ENCODE results near the gene OR12D2. TPM values are rescaled to one million over a fixed set of nuclear protein-coding genes. Genes with fewer than 3 reads are reported as not detected.
"Not testable (repeated sequence)": the region's sequence is repeated elsewhere in the genome, so short reads cannot be mapped to it uniquely, and the experiment has no call there.

OR12D2 gene, protein sequence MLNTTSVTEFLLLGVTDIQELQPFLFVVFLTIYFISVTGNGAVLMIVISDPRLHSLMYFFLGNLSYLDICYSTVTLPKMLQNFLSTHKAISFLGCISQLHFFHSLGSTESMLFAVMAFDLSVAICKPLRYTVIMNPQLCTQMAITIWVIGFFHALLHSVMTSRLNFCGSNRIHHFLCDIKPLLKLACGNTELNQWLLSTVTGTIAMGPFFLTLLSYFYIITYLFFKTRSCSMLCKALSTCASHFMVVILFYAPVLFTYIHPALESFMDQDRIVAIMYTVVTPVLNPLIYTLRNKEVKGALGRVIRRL
- not detected in 2 replicates for total RNA-seq (2014; rRNA removed; shearing (Covaris generic))
- polyA plus RNA-seq (2016; fragmentation: Nextera tagmentation; extraction: Ambion mirVana) = not detected in 2 replicates

DNA sequence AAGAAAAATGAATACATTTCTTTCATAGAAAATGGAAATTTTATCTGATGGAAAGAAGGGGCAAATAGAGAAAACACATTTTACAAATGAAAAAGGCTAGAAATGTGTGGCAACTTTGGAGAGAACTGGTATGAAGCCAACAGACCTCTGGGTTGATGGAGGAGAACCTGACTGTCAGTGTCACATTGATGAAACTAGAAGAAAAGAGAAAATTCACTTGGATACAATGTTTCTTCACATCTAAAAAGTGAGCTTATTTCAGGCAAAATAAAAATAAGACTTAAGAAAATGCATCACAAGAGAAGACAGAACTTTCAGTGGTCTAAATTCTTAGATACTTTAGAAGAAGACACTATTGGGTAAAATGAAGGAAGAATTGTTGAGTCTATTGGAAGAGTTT, at the start of gene OR12D2:
OR12D2 (plus strand) TSS at position 301 of the 400 bp plus-strand sequence. CDS start 1,069 bp downstream, outside the sequence.
- H3K27ac ChIP-seq = no peak within 1 kb of the TSS
- H3K4me3 ChIP-seq = no peak within 1 kb of the TSS
- no peaks in the 10 kb centered on the region for H3K36me3 ChIP-seq (ENCODE audit: low read depth)
- no peak within 1 kb of the TSS for H3K9ac ChIP-seq
- no peaks in the 10 kb centered on the region for H3K9me2 ChIP-seq (ENCODE audit: insufficient read depth)
- no peak within 1 kb of the TSS for H3K4me2 ChIP-seq (ENCODE audit: unreplicated experiment)
- H3K4me1 ChIP-seq (ENCODE audit: insufficient read depth) = no peaks in the 10 kb centered on the region
- TF ChIP-seq EZH2 (IDR thresholded peaks at IDR 0.05; ENCODE audit: insufficient read depth, poor library complexity, severe bottlenecking) = no peak
- TF ChIP-seq EZH2phosphoT487 (IDR thresholded peaks at IDR 0.05; ENCODE audit: insufficient read depth, low read depth) = no peak
- no peaks in the 10 kb centered on the region for H3K27me3 ChIP-seq (replicated peaks; ENCODE audit: insufficient read depth)
- no peaks in the 10 kb centered on the region for H3F3A ChIP-seq (ENCODE audit: insufficient read depth)
- H3K79me2 ChIP-seq (ENCODE audit: insufficient read depth) = no peaks in the 10 kb centered on the region
- no peak for DNase-seq
- no peak within 1 kb of the TSS for H2AFZ ChIP-seq
- no peaks in the 10 kb centered on the region for H4K20me1 ChIP-seq (ENCODE audit: insufficient read depth)
- no peaks in the 10 kb centered on the region for H3K9me3 ChIP-seq (ENCODE audit: low read depth)
- in situ Hi-C loops (cut with MboI) = no loop called here

DNA sequence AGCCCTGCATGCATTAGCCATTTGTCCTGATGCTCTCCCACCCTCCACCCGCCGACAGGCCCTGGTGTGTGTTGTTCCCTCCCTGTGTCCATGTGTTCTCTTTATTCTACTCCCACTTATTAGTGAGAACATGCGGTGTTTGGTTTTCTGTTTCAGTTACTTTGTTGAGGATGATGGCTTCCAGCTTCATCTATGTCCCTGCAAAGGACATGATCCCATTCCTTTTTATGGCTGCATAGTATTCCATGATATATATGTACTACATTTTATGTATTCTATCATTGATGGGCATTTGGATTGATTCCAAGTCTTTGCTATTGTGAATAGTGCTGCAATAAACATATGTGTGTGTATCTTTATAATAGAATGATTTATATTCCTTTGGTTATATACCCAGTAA, 46.1 kb upstream of the OR12D2 start:
- in situ Hi-C loops (cut with MboI); H3K4me1 ChIP-seq (ENCODE audit: insufficient read depth); H3F3A ChIP-seq (ENCODE audit: insufficient read depth); H4K20me1 ChIP-seq (ENCODE audit: insufficient read depth); H3K79me2 ChIP-seq (ENCODE audit: insufficient read depth); H3K27ac ChIP-seq; H3K4me2 ChIP-seq (ENCODE audit: unreplicated experiment); H3K9me2 ChIP-seq (ENCODE audit: insufficient read depth); H3K9ac ChIP-seq; DNase-seq; H2AFZ ChIP-seq; H3K27me3 ChIP-seq (replicated peaks; ENCODE audit: insufficient read depth); H3K4me3 ChIP-seq; H3K9me3 ChIP-seq (ENCODE audit: low read depth); H3K36me3 ChIP-seq (ENCODE audit: low read depth): not testable (repeated sequence)
- 56 to 59% methylated on average over 3 of the region's 3 CpGs for WGBS, 2 experiments (ENCODE audit: low coverage in 1 of 2, low lambda C conversion rate in 2 of 2, missing lambda C conversion rate in 2 of 2)

DNA sequence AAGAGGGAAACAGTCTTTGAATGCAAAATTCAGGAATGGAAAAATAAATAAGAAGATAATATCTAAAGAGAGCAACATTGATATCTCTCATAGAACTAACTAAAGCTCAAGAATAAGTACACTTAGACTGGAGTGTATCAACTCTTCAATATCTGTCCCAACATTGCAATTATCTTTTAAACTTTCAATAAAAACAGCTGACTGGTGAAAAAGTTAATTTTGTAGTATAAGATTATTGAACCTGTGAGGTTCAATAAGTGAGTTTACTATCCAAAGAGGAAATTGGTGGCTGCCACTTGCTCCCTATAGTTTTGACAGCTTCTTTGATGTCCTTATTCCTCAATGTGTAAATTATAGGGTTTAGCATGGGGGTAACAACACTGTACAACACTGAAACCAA, 40.5 kb upstream of the OR12D2 start:
- H3K9me3 ChIP-seq (ENCODE audit: low read depth) = no peaks in the 10 kb centered on the region
- no peak overlapping the region for H3K4me2 ChIP-seq (ENCODE audit: unreplicated experiment)
- no peaks in the 10 kb centered on the region for H3K36me3 ChIP-seq (ENCODE audit: low read depth)
- H3K79me2 ChIP-seq (ENCODE audit: insufficient read depth) = no peaks in the 10 kb centered on the region
- no peak for DNase-seq
- H3K9me2 ChIP-seq (ENCODE audit: insufficient read depth) = no peaks in the 10 kb centered on the region
- no peaks in the 10 kb centered on the region for H3K4me1 ChIP-seq (ENCODE audit: insufficient read depth)
- TF ChIP-seq EZH2phosphoT487 (IDR thresholded peaks at IDR 0.05; ENCODE audit: insufficient read depth, low read depth) (no peak), EZH2 (IDR thresholded peaks at IDR 0.05; ENCODE audit: insufficient read depth, poor library complexity, severe bottlenecking) (no peak)
- no peak overlapping the region for H3K4me3 ChIP-seq
- H4K20me1 ChIP-seq (ENCODE audit: insufficient read depth) = no peaks in the 10 kb centered on the region
- H3K27me3 ChIP-seq (replicated peaks; ENCODE audit: insufficient read depth) = no peaks in the 10 kb centered on the region
- no peak overlapping the region for H3K9ac ChIP-seq
- no peak overlapping the region for H3K27ac ChIP-seq
- no peaks in the 10 kb centered on the region for H3F3A ChIP-seq (ENCODE audit: insufficient read depth)
- H2AFZ ChIP-seq = no peak overlapping the region
- in situ Hi-C loops (cut with MboI) = no loop called here

DNA sequence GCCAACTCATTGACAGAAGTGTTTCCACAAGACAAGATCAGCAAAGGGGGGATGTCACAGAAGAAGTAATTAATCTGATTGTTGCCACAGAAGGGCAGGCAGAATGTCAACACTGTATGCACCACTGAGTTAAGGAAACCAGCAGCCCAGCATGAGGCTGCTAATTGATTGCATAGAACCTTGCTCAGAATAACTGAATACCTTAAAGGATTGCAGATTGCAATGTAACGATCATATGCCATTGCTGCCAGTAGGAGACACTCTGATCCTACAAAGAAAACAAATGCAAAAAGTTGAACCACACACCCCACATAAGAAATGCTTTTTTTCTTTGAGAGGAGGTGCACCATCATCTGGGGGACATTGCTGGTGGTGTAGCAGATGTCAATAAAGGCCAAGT, 39.8 kb upstream of the OR12D2 start:
- no peaks in the 10 kb centered on the region for H3K27me3 ChIP-seq (replicated peaks; ENCODE audit: insufficient read depth)
- no peak overlapping the region for H2AFZ ChIP-seq
- H3K27ac ChIP-seq = no peak overlapping the region
- H3K4me2 ChIP-seq (ENCODE audit: unreplicated experiment) = no peak overlapping the region
- H3K4me3 ChIP-seq = no peak overlapping the region
- in situ Hi-C loops (cut with MboI) = no loop called here
- H3K4me1 ChIP-seq (ENCODE audit: insufficient read depth) = no peaks in the 10 kb centered on the region
- H3K9ac ChIP-seq = no peak overlapping the region
- no peaks in the 10 kb centered on the region for H3K36me3 ChIP-seq (ENCODE audit: low read depth)
- no peaks in the 10 kb centered on the region for H4K20me1 ChIP-seq (ENCODE audit: insufficient read depth)
- H3K79me2 ChIP-seq (ENCODE audit: insufficient read depth) = no peaks in the 10 kb centered on the region
- DNase-seq = no peak
- H3F3A ChIP-seq (ENCODE audit: insufficient read depth) = no peaks in the 10 kb centered on the region
- H3K9me3 ChIP-seq (ENCODE audit: low read depth) = no peaks in the 10 kb centered on the region
- no peaks in the 10 kb centered on the region for H3K9me2 ChIP-seq (ENCODE audit: insufficient read depth)
- TF ChIP-seq EZH2 (IDR thresholded peaks at IDR 0.05; ENCODE audit: insufficient read depth, poor library complexity, severe bottlenecking) = no peak
- no peak for TF ChIP-seq EZH2phosphoT487 (IDR thresholded peaks at IDR 0.05; ENCODE audit: insufficient read depth, low read depth)
- 3 to 5% methylated on average over 1 of the region's 1 CpG for WGBS, 2 experiments (ENCODE audit: low coverage in 1 of 2, low lambda C conversion rate in 2 of 2, missing lambda C conversion rate in 2 of 2)

DNA sequence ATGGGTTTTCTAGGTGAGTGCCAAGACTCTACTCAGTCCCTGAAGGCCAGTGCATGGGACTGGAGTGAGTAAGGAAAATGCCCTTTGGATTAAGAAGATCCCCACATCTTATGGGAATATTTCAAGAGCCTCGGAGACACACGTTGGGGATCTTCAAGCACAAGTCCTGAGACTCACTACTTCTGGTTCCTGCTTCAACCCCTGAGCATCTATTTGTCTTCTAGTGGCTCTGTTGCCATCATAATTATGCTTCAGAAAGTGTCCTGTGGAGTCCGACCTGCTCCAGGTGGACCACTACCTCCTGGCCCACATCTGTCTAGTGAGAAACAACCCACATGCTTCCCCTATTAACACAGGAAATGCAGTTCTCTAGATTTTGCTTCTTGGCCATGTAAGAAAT, 26.7 kb upstream of the OR12D2 start, which contains the start of gene OR5V1:
OR5V1 (minus strand) TSS at position 101 of the 400 bp plus-strand sequence. CDS start 12,670 bp downstream, outside the sequence.
- TF ChIP-seq EZH2phosphoT487 (IDR thresholded peaks at IDR 0.05; ENCODE audit: insufficient read depth, low read depth) = no peak
- TF ChIP-seq EZH2 (IDR thresholded peaks at IDR 0.05; ENCODE audit: insufficient read depth, poor library complexity, severe bottlenecking) = no peak
- Histone ChIP-seq H4K20me1 (ENCODE audit: insufficient read depth) (no peaks in the 10 kb centered on the region), H3K9me3 (ENCODE audit: low read depth) (no peaks in the 10 kb centered on the region), H3K27me3 (replicated peaks; ENCODE audit: insufficient read depth) (no peaks in the 10 kb centered on the region), H3K79me2 (ENCODE audit: insufficient read depth) (no peaks in the 10 kb centered on the region), H3K4me1 (ENCODE audit: insufficient read depth) (no peaks in the 10 kb centered on the region), H3K4me3 (no peak within 1 kb of the TSS), H3K9me2 (ENCODE audit: insufficient read depth) (no peaks in the 10 kb centered on the region), H2AFZ (no peak within 1 kb of the TSS), H3K4me2 (ENCODE audit: unreplicated experiment) (no peak within 1 kb of the TSS), H3K36me3 (ENCODE audit: low read depth) (no peaks in the 10 kb centered on the region), H3K27ac (no peak within 1 kb of the TSS), H3F3A (ENCODE audit: insufficient read depth) (no peaks in the 10 kb centered on the region), H3K9ac (no peak within 1 kb of the TSS)
- WGBS, 2 experiments (ENCODE audit: low coverage in 1 of 2, low lambda C conversion rate in 2 of 2, missing lambda C conversion rate in 2 of 2) = 26 to 38% methylated on average over 3 of the region's 3 CpGs
- no peak for DNase-seq
- in situ Hi-C loops (cut with MboI) = no loop called here
